ENCODE measurements around the gene SMAD6.

SMAD6 gene

GRCh38 chr15:66819084-66819483 is 117.0 kb downstream of the SMAD6 start:
- no peak overlapping the region for H3K4me3 ChIP-seq (ENCODE audit: low read depth, low read length)
- H2AFZ ChIP-seq, result no peak overlapping the region
- H3K27me3 ChIP-seq (ENCODE audit: control insufficient read depth, insufficient read depth, low read length), result no peaks in the 10 kb centered on the region
- no peak for TF ChIP-seq CTCF (IDR thresholded peaks at IDR 0.05)
- H3K36me3 ChIP-seq (ENCODE audit: control insufficient read depth, insufficient read depth, low read length), result no peaks in the 10 kb centered on the region
- no peaks in the 10 kb centered on the region for H3K4me1 ChIP-seq
- H3K79me2 ChIP-seq, result no peaks in the 10 kb centered on the region
- no peak overlapping the region for H3K4me2 ChIP-seq (ENCODE audit: low read length)
- no peaks in the 10 kb centered on the region for H3K9me3 ChIP-seq (ENCODE audit: control insufficient read depth, low read length)
- H3K27ac ChIP-seq, result no peak overlapping the region
- no peak overlapping the region for H3K9ac ChIP-seq

GRCh38 chr15:66820481-66821176 is 118.6 kb downstream of the SMAD6 start:
- Histone ChIP-seq H3K9me3 (ENCODE audit: control insufficient read depth, low read length) (no peaks in the 10 kb centered on the region), H3K9ac (no peak overlapping the region), H3K4me2 (ENCODE audit: low read length) (no peak overlapping the region), H3K27ac (no peak overlapping the region), H2AFZ (no peak overlapping the region), H3K79me2 (no peaks in the 10 kb centered on the region), H3K4me3 (ENCODE audit: low read depth, low read length) (no peak overlapping the region), H3K27me3 (ENCODE audit: control insufficient read depth, insufficient read depth, low read length) (no peaks in the 10 kb centered on the region), H3K4me1 (no peaks in the 10 kb centered on the region), H3K36me3 (ENCODE audit: control insufficient read depth, insufficient read depth, low read length) (no peaks in the 10 kb centered on the region)
- TF ChIP-seq CTCF (IDR thresholded peaks at IDR 0.05), result no peak

GRCh38 chr15:66821307-66821706 is 119.3 kb downstream of the SMAD6 start:
- Histone ChIP-seq H3K79me2 (no peaks in the 10 kb centered on the region), H3K4me3 (ENCODE audit: low read depth, low read length) (no peak overlapping the region), H3K27ac (no peak overlapping the region), H3K9ac (no peak overlapping the region), H3K36me3 (ENCODE audit: control insufficient read depth, insufficient read depth, low read length) (no peaks in the 10 kb centered on the region), H3K9me3 (ENCODE audit: control insufficient read depth, low read length) (no peaks in the 10 kb centered on the region), H2AFZ (no peak overlapping the region), H3K4me1 (no peaks in the 10 kb centered on the region), H3K4me2 (ENCODE audit: low read length) (no peak overlapping the region), H3K27me3 (ENCODE audit: control insufficient read depth, insufficient read depth, low read length) (no peaks in the 10 kb centered on the region)
- TF ChIP-seq CTCF (IDR thresholded peaks at IDR 0.05), result no peak

- no peak overlapping the region for H3K9ac ChIP-seq
- H3K79me2 ChIP-seq, result no peaks in the 10 kb centered on the region
- no peak overlapping the region for H2AFZ ChIP-seq
- H3K27ac ChIP-seq, result no peak overlapping the region
- H3K27me3 ChIP-seq (ENCODE audit: control insufficient read depth, insufficient read depth, low read length), result no peaks in the 10 kb centered on the region
- no peaks in the 10 kb centered on the region for H3K4me1 ChIP-seq
- no peak overlapping the region for H3K4me2 ChIP-seq (ENCODE audit: low read length)
- TF ChIP-seq CTCF (IDR thresholded peaks at IDR 0.05), result no peak
- no peaks in the 10 kb centered on the region for H3K9me3 ChIP-seq (ENCODE audit: control insufficient read depth, low read length)
- no peak overlapping the region for H3K4me3 ChIP-seq (ENCODE audit: low read depth, low read length)
- no peaks in the 10 kb centered on the region for H3K36me3 ChIP-seq (ENCODE audit: control insufficient read depth, insufficient read depth, low read length)
These were observed 120.1 kb downstream of the SMAD6 start for GRCh38 chr15:66822114-66822513.

GRCh38 chr15:66822576-66822975 is 120.5 kb downstream of the SMAD6 start:
- Histone ChIP-seq H3K9ac (no peak overlapping the region), H3K4me3 (ENCODE audit: low read depth, low read length) (no peak overlapping the region), H3K27ac (no peak overlapping the region), H3K4me2 (ENCODE audit: low read length) (no peak overlapping the region), H3K9me3 (ENCODE audit: control insufficient read depth, low read length) (no peaks in the 10 kb centered on the region), H2AFZ (no peak overlapping the region), H3K27me3 (ENCODE audit: control insufficient read depth, insufficient read depth, low read length) (no peaks in the 10 kb centered on the region), H3K36me3 (ENCODE audit: control insufficient read depth, insufficient read depth, low read length) (no peaks in the 10 kb centered on the region), H3K4me1 (no peaks in the 10 kb centered on the region), H3K79me2 (no peaks in the 10 kb centered on the region)
- no peak for TF ChIP-seq CTCF (IDR thresholded peaks at IDR 0.05)
